ENCODE results near the gene C1RL. TPM values are rescaled to one million over a fixed set of nuclear protein-coding genes. Genes with fewer than 3 reads are reported as not detected.

C1RL gene
- total RNA-seq, 2 experiments from 2014 or later: 3.0 to 10.4 TPM

- Histone ChIP-seq H4K20me1 (ENCODE audit: insufficient read depth, low read length) (no peaks in the 10 kb centered on the region), H3K4me1 (ENCODE audit: insufficient read depth, low read length, poor library complexity, severe bottlenecking) (peaks cover 6% of the 10 kb centered on the region), H2AFZ (ENCODE audit: low read length) (no peak overlapping the region), H3K27ac (ENCODE audit: low read depth, low read length, poor library complexity, severe bottlenecking) (no peak overlapping the region), H3K9me3 (ENCODE audit: low read length) (no peaks in the 10 kb centered on the region), H3K4me2 (ENCODE audit: low read length) (no peak overlapping the region), H3K79me2 (ENCODE audit: insufficient read depth, low read depth, low read length) (no peaks in the 10 kb centered on the region), H3K9me2 (ENCODE audit: insufficient read depth, low read length) (no peaks in the 10 kb centered on the region), H3K4me3 (ENCODE audit: low read depth, low read length, poor library complexity, severe bottlenecking) (no peak overlapping the region), H3K36me3 (ENCODE audit: insufficient read depth, low read length) (no peaks in the 10 kb centered on the region)
- intact Hi-C loops (cut with micrococcal nuclease; ENCODE audit: unreplicated experiment): no loop called here
- TF ChIP-seq, protein P1, sequence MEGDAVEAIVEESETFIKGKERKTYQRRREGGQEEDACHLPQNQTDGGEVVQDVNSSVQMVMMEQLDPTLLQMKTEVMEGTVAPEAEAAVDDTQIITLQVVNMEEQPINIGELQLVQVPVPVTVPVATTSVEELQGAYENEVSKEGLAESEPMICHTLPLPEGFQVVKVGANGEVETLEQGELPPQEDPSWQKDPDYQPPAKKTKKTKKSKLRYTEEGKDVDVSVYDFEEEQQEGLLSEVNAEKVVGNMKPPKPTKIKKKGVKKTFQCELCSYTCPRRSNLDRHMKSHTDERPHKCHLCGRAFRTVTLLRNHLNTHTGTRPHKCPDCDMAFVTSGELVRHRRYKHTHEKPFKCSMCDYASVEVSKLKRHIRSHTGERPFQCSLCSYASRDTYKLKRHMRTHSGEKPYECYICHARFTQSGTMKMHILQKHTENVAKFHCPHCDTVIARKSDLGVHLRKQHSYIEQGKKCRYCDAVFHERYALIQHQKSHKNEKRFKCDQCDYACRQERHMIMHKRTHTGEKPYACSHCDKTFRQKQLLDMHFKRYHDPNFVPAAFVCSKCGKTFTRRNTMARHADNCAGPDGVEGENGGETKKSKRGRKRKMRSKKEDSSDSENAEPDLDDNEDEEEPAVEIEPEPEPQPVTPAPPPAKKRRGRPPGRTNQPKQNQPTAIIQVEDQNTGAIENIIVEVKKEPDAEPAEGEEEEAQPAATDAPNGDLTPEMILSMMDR (conservative IDR thresholded peaks at IDR 0.05; ENCODE audit: low read length): no peak
- TF ChIP-seq EZH2phosphoT487 (IDR thresholded peaks at IDR 0.05; ENCODE audit: borderline replicate concordance, low read depth, low read length): no peak
- DNase-seq (ENCODE audit: low spot score): no peak
- ChIA-PET CTCF (ENCODE audit: unreplicated experiment) (no interaction called here), POLR2A (no interaction called here)
- no TSS peak for BruUV-seq (replicated peaks)
These were observed 61.7 kb downstream of the C1RL start for GRCh38 chr12:7047306-7047705.

- no TSS peak for BruUV-seq (replicated peaks)
- intact Hi-C loops (cut with micrococcal nuclease; ENCODE audit: unreplicated experiment): no loop called here
These were observed 62.5 kb downstream of the C1RL start for GRCh38 chr12:7046383-7047105.

DNA sequence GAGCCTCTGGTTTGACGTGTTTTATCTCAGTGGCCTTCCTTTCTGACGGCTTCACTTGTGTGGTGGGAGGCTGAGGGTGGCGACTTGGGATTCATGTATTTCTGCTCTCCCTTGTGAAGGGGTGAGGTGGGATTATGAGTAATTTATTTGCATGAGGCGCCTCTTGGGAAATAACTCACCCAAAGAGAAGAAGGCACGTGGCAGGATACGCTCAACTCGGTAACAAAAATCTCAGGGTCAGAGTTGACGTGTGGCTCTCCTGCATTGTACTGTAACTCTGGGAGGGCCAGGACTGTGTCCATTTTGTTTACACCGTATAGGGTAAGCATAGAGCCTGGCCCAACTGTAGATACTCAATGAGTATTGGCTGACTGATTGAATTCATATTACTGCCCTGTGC is 63.1 kb downstream of the C1RL start:
- H3K79me2 ChIP-seq (ENCODE audit: insufficient read depth, low read depth, low read length): no peaks in the 10 kb centered on the region
- H4K20me1 ChIP-seq (ENCODE audit: insufficient read depth, low read length): no peaks in the 10 kb centered on the region
- no peaks in the 10 kb centered on the region for H3K9me2 ChIP-seq (ENCODE audit: insufficient read depth, low read length)
- TF ChIP-seq EZH2phosphoT487 (IDR thresholded peaks at IDR 0.05; ENCODE audit: borderline replicate concordance, low read depth, low read length): no peak
- TF ChIP-seq, protein P1 (conservative IDR thresholded peaks at IDR 0.05; ENCODE audit: low read length): no peak
- no TSS peak for BruUV-seq (replicated peaks)
- H3K4me2 ChIP-seq (ENCODE audit: low read length): no peak overlapping the region
- H3K9me3 ChIP-seq (ENCODE audit: low read length): no peaks in the 10 kb centered on the region
- H3K4me1 ChIP-seq (ENCODE audit: insufficient read depth, low read length, poor library complexity, severe bottlenecking): peaks cover 6% of the 10 kb centered on the region
- H3K36me3 ChIP-seq (ENCODE audit: insufficient read depth, low read length): no peaks in the 10 kb centered on the region
- POLR2A ChIA-PET: no interaction called here
- CTCF ChIA-PET (ENCODE audit: unreplicated experiment): no interaction called here
- no peak for DNase-seq (ENCODE audit: low spot score)
- no peak overlapping the region for H2AFZ ChIP-seq (ENCODE audit: low read length)
- H3K4me3 ChIP-seq (ENCODE audit: low read depth, low read length, poor library complexity, severe bottlenecking): no peak overlapping the region
- H3K27ac ChIP-seq (ENCODE audit: low read depth, low read length, poor library complexity, severe bottlenecking): no peak overlapping the region
- intact Hi-C loops (cut with micrococcal nuclease; ENCODE audit: unreplicated experiment): no loop called here

More at GRCh38 chr12:7046383-7047105, 62.5 kb downstream of the C1RL start:
- no peak overlapping the region for H3K27ac ChIP-seq (ENCODE audit: low read depth, low read length, poor library complexity, severe bottlenecking)
- ChIA-PET POLR2A (no interaction called here), CTCF (ENCODE audit: unreplicated experiment) (no interaction called here)
- H3K36me3 ChIP-seq (ENCODE audit: insufficient read depth, low read length): no peaks in the 10 kb centered on the region
- H3K4me2 ChIP-seq (ENCODE audit: low read length): no peak overlapping the region
- H3K79me2 ChIP-seq (ENCODE audit: insufficient read depth, low read depth, low read length): no peaks in the 10 kb centered on the region
- TF ChIP-seq EZH2phosphoT487 (IDR thresholded peaks at IDR 0.05; ENCODE audit: borderline replicate concordance, low read depth, low read length): no peak
- TF ChIP-seq, protein P1 (conservative IDR thresholded peaks at IDR 0.05; ENCODE audit: low read length): no peak
- no peak overlapping the region for H3K4me3 ChIP-seq (ENCODE audit: low read depth, low read length, poor library complexity, severe bottlenecking)
- H3K9me3 ChIP-seq (ENCODE audit: low read length): no peaks in the 10 kb centered on the region
- no peaks in the 10 kb centered on the region for H4K20me1 ChIP-seq (ENCODE audit: insufficient read depth, low read length)
- no peak for DNase-seq (ENCODE audit: low spot score)
- H2AFZ ChIP-seq (ENCODE audit: low read length): no peak overlapping the region
- no peaks in the 10 kb centered on the region for H3K9me2 ChIP-seq (ENCODE audit: insufficient read depth, low read length)
- H3K4me1 ChIP-seq (ENCODE audit: insufficient read depth, low read length, poor library complexity, severe bottlenecking): peaks cover 6% of the 10 kb centered on the region
